ENCODE results near the gene PSME4. TPM values are rescaled to one million over a fixed set of nuclear protein-coding genes. Genes with fewer than 3 reads are reported as not detected.

PSME4 gene
- total RNA-seq, 1 donor from 2014 or later, result 14.9 TPM

- peaks cover 27 to 52% of the 10 kb centered on the region in 2 donors for H3K36me3 ChIP-seq
- intact Hi-C loops (cut with DNase I), result no loop called here
- TF ChIP-seq, protein P1, sequence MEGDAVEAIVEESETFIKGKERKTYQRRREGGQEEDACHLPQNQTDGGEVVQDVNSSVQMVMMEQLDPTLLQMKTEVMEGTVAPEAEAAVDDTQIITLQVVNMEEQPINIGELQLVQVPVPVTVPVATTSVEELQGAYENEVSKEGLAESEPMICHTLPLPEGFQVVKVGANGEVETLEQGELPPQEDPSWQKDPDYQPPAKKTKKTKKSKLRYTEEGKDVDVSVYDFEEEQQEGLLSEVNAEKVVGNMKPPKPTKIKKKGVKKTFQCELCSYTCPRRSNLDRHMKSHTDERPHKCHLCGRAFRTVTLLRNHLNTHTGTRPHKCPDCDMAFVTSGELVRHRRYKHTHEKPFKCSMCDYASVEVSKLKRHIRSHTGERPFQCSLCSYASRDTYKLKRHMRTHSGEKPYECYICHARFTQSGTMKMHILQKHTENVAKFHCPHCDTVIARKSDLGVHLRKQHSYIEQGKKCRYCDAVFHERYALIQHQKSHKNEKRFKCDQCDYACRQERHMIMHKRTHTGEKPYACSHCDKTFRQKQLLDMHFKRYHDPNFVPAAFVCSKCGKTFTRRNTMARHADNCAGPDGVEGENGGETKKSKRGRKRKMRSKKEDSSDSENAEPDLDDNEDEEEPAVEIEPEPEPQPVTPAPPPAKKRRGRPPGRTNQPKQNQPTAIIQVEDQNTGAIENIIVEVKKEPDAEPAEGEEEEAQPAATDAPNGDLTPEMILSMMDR (IDR thresholded peaks at IDR 0.05), result no peak
- H3K27ac ChIP-seq, result no peak overlapping the region
- no peak for DNase-seq (ENCODE audit: low spot score in 2 of 2)
- H3K4me3 ChIP-seq, result no peak overlapping the region
- H3K4me1 ChIP-seq, result no peaks in the 10 kb centered on the region
- H3K9me3 ChIP-seq, result no peaks in the 10 kb centered on the region
- H3K27me3 ChIP-seq, result no peaks in the 10 kb centered on the region
These were observed 89.4 kb downstream of the PSME4 start for GRCh38 chr2:53881360-53881759.

DNA sequence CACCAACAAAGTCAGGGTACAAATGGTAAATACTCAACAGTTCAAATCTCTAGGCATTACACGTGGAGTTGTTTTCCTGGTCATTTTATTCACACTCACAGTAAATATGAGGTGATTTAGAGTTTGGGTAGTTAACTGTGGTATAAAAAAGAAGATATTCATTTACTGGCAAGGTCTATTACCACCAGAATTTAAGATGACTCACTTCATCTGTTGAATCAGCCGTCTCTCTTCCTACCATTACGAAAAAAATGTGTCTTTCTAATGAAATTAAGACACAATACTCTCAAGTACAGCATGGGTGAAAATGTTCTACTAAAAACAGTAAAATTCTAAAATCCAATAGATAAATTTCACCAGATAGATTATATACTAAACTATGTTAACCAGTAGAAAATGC, 90.0 kb downstream of the PSME4 start:
- TF ChIP-seq, protein P1 (IDR thresholded peaks at IDR 0.05), result no peak
- intact Hi-C loops (cut with DNase I), result no loop called here
- Histone ChIP-seq H3K4me3 (no peak overlapping the region), H3K27ac (no peak overlapping the region), H3K36me3 (peaks cover 22 to 51% of the 10 kb centered on the region in 2 donors), H3K4me1 (no peaks in the 10 kb centered on the region), H3K27me3 (no peaks in the 10 kb centered on the region), H3K9me3 (no peaks in the 10 kb centered on the region)
- DNase-seq (ENCODE audit: low spot score in 2 of 2), result no peak

- DNase-seq (ENCODE audit: low spot score in 2 of 2), result no peak
- peaks cover 19 to 53% of the 10 kb centered on the region in 2 donors for H3K36me3 ChIP-seq
- intact Hi-C loops (cut with DNase I), result no loop called here
- H3K4me3 ChIP-seq, result no peak overlapping the region
- no peaks in the 10 kb centered on the region for H3K4me1 ChIP-seq
- no peaks in the 10 kb centered on the region for H3K27me3 ChIP-seq
- H3K27ac ChIP-seq, result no peak overlapping the region
- no peaks in the 10 kb centered on the region for H3K9me3 ChIP-seq
- TF ChIP-seq, protein P1 (IDR thresholded peaks at IDR 0.05), result no peak
These were observed 93.2 kb downstream of the PSME4 start for GRCh38 chr2:53877556-53877955.

DNA sequence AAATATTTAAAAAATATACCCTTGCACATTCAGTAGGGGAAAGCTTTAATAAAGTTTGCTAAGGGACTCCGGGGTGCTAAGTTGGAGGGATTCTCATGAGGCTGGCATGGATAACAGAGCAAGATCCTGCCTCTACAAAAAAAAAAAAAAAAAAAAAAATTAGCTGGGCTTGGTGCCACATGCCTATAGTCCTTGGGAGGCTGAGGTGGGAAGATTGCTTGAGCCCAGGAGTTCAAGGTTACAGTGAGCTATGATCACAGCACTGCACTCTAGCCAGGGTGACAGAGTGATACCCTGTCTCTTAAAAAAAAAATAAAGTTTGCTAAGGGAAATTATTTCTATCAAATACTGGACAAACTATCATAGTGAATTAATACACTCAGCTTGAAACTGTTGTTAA, 93.7 kb downstream of the PSME4 start:
- Histone ChIP-seq H3K9me3 (no peaks in the 10 kb centered on the region), H3K4me3 (no peak overlapping the region), H3K27me3 (no peaks in the 10 kb centered on the region), H3K36me3 (peaks cover 19 to 48% of the 10 kb centered on the region in 2 donors), H3K27ac (no peak overlapping the region), H3K4me1 (no peaks in the 10 kb centered on the region)
- TF ChIP-seq, protein P1 (IDR thresholded peaks at IDR 0.05), result no peak
- DNase-seq (ENCODE audit: low spot score in 2 of 2), result no peak
- intact Hi-C loops (cut with DNase I), result no loop called here

DNA sequence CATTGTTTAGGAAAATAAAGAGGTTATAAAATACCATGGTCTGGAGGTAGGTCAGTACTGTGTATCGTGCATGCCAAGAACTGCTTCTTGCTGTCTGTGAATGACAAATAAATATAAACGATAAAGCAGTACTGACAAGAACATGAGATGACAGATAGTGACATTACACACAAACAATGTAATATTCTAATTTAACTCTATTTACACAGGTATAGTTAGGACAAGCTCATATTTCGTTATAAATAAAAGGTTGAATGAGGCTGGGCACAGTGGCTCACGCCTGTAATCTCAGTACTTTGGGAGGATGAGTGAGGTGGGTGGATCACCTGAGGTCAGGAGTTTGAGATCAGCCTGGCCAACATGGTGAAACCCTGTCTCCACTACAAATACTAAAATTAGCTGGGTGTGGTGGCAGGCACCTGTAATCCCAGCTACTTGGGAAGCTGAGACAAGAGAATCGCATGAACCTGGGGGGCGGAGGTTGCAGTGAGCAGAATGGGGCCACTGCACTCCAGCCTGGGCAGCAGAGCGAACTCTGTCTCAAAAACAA, 96.3 kb downstream of the PSME4 start:
- Histone ChIP-seq H3K27ac (no peak overlapping the region), H3K4me1 (no peaks in the 10 kb centered on the region), H3K4me3 (no peak overlapping the region), H3K9me3 (no peaks in the 10 kb centered on the region), H3K27me3 (no peaks in the 10 kb centered on the region), H3K36me3 (peaks cover 29 to 56% of the 10 kb centered on the region in 2 donors)
- TF ChIP-seq, protein P1 (IDR thresholded peaks at IDR 0.05), result no peak
- DNase-seq (ENCODE audit: low spot score in 2 of 2), result no peak
- intact Hi-C loops (cut with DNase I), result no loop called here

DNA sequence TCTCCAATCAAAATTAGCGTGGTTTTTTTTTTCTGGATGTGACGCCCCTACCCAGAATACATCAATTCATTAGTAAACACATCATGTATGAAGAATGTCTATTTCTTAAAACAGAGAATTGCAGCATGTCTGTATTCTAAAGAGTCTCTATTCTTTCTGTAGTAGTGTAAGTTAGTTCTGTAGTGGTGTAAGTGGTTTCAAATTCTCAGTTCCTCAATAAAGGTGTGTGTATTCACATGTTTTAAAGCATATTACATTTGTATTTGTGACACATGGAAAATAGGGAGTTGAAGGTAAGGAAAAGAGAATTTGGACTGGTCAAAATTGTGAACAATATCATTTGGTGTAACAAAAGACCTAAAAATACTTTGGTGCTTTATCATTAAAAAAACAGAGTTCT, 103.0 kb downstream of the PSME4 start:
- H3K36me3 ChIP-seq, result peaks cover 28 to 60% of the 10 kb centered on the region in 2 donors
- H3K9me3 ChIP-seq, result no peaks in the 10 kb centered on the region
- TF ChIP-seq, protein P1 (IDR thresholded peaks at IDR 0.05), result no peak
- intact Hi-C loops (cut with DNase I), result no loop called here
- H3K27me3 ChIP-seq, result no peaks in the 10 kb centered on the region
- no peak overlapping the region for H3K27ac ChIP-seq
- H3K4me3 ChIP-seq, result no peak overlapping the region
- no peak for DNase-seq (ENCODE audit: low spot score in 2 of 2)
- H3K4me1 ChIP-seq, result no peaks in the 10 kb centered on the region
